Activated CD8-positive, alpha-beta memory T cell treated with anti-CD3 and anti-CD28 coated beads, Interleukin-2, amount 10 ng/mL, durations not matched to agents 7 days and 5 days (primary cell): ENCODE results near the gene ME2. TPM values are rescaled to one million over a fixed set of nuclear protein-coding genes. Genes with fewer than 3 reads are reported as not detected.
A peak's percentile ranks its signal among the peaks of the same experiment; 100 is the strongest.
"Not testable (repeated sequence)": the region's sequence is repeated elsewhere in the genome, so short reads cannot be mapped to it uniquely, and the experiment has no call there.

Experiments
- ATAC-seq: fragments of 150-1000 bp; cut with Tn5 transposase; one replicate; pipeline ENCODE4 v1.10.0; 2021; ENCODE audit warnings: moderate library complexity
- CTCF ChIA-PET: fragments of 350-600 bp; sonication (Branson Sonifier 250); formaldehyde crosslinking; loops from one replicate; lab custom pipeline; 2021; ENCODE audit warnings: antibody characterized with exemption; lab: Charles Lee
- DNase-seq: peaks from one replicate; pipeline ENCODE4 v3.0.0-alpha.2; 2020
- H3K27ac Mint-ChIP-seq: one replicate; pipeline ENCODE4 v1.8.0; 2021; ENCODE audit warnings: mild to moderate bottlenecking, mixed read lengths
- H3K27me3 Mint-ChIP-seq: one replicate; pipeline ENCODE4 v1.8.0; 2021; ENCODE audit warnings: mixed read lengths
- H3K36me3 Mint-ChIP-seq: one replicate; pipeline ENCODE4 v1.8.0; 2021; ENCODE audit warnings: mild to moderate bottlenecking, mixed read lengths
- H3K4me1 Mint-ChIP-seq: one replicate; pipeline ENCODE4 v1.8.0; 2021; ENCODE audit warnings: mixed read lengths
- H3K4me3 Mint-ChIP-seq: one replicate; pipeline ENCODE4 v1.8.0; 2021; ENCODE audit warnings: mild to moderate bottlenecking, moderate library complexity, mixed read lengths
- H3K9me3 Mint-ChIP-seq: one replicate; pipeline ENCODE4 v1.8.0; 2022; ENCODE audit warnings: low read depth, mixed read lengths
- total RNA-seq, 2 experiments: library from RNA; stranded (reverse); gene quantifications; one replicate each; pipeline ENCODE4 v1.2.3, GENCODE V29; 2021

ME2 gene
- total RNA-seq, 2 experiments from 2014 or later: 77.2 to 86.9 TPM

- Mint-ChIP-seq H3K9me3 (no peaks in the 10 kb centered on the region), H3K27ac (no peak overlapping the region), H3K27me3 (no peaks in the 10 kb centered on the region), H3K4me1 (no peaks in the 10 kb centered on the region), H3K4me3 (no peak overlapping the region), H3K36me3 (peaks cover 28% of the 10 kb centered on the region)
- ATAC-seq (no peak), DNase-seq (no peak)
- CTCF ChIA-PET: no interaction called here
These were observed 65.5 kb downstream of the ME2 start for GRCh38 chr18:50944245-50944932.

GRCh38 chr18:50945918-50946317 is 67.0 kb downstream of the ME2 start:
- DNase-seq, H3K9me3 Mint-ChIP-seq, H3K4me1 Mint-ChIP-seq, CTCF ChIA-PET, H3K27ac Mint-ChIP-seq, H3K27me3 Mint-ChIP-seq, H3K4me3 Mint-ChIP-seq, ATAC-seq: not testable (repeated sequence)
- H3K36me3 Mint-ChIP-seq: peaks cover 26% of the 10 kb centered on the region

GRCh38 chr18:50947899-50948298 is 69.0 kb downstream of the ME2 start:
- Mint-ChIP-seq H3K27ac (no peak overlapping the region), H3K4me3 (no peak overlapping the region), H3K4me1 (no peaks in the 10 kb centered on the region), H3K27me3 (no peaks in the 10 kb centered on the region), H3K9me3 (no peaks in the 10 kb centered on the region), H3K36me3 (peaks cover 26% of the 10 kb centered on the region)
- CTCF ChIA-PET: no interaction called here
- ATAC-seq (no peak), DNase-seq (no peak)

GRCh38 chr18:50949185-50949584 is 70.3 kb downstream of the ME2 start:
- CTCF ChIA-PET: no interaction called here
- Mint-ChIP-seq H3K9me3 (no peaks in the 10 kb centered on the region), H3K4me3 (no peak overlapping the region), H3K27me3 (no peaks in the 10 kb centered on the region), H3K36me3 (peaks cover 26% of the 10 kb centered on the region), H3K4me1 (no peaks in the 10 kb centered on the region), H3K27ac (no peak overlapping the region)
- DNase-seq (no peak), ATAC-seq (no peak)

- DNase-seq: no peak
- ATAC-seq: no peak
- Mint-ChIP-seq H3K27me3 (no peaks in the 10 kb centered on the region), H3K4me1 (no peaks in the 10 kb centered on the region), H3K36me3 (peaks cover 19% of the 10 kb centered on the region), H3K27ac (no peak overlapping the region), H3K4me3 (no peak overlapping the region), H3K9me3 (no peaks in the 10 kb centered on the region)
- CTCF ChIA-PET: no interaction called here
These were observed 71.7 kb downstream of the ME2 start for GRCh38 chr18:50950626-50951025.

- no peak overlapping the region for H3K27ac Mint-ChIP-seq
- DNase-seq: no peak
- no peaks in the 10 kb centered on the region for H3K27me3 Mint-ChIP-seq
- no peaks in the 10 kb centered on the region for H3K36me3 Mint-ChIP-seq
- no peaks in the 10 kb centered on the region for H3K9me3 Mint-ChIP-seq
- ATAC-seq: no peak
- H3K4me3 Mint-ChIP-seq: no peak overlapping the region
- CTCF ChIA-PET: no interaction called here
- no peaks in the 10 kb centered on the region for H3K4me1 Mint-ChIP-seq
These were observed 74.9 kb downstream of the ME2 start for GRCh38 chr18:50953822-50954221.

DNA sequence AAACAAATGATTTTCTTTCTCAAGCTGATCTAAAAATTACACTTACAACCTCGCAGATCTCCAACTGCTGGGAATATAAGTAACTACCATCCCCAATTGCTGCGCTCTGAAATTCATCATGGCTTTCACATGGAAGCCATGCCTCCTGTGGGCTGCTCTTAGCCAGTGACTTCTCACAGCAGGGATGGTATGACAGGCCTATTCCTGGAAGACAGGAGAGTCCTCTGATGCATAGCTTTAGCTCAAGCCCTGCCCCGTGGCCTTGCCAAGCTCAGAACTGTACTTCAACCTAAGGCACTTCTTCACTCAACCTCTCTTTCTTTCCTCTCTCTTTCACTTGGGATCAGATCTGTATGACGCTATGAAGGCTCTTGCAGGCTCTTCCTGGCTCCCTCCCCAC is 76.3 kb downstream of the ME2 start:
- H3K9me3 Mint-ChIP-seq: no peaks in the 10 kb centered on the region
- CTCF ChIA-PET: no interaction called here
- H3K27ac Mint-ChIP-seq: no peak overlapping the region
- H3K4me1 Mint-ChIP-seq: no peaks in the 10 kb centered on the region
- H3K27me3 Mint-ChIP-seq: no peaks in the 10 kb centered on the region
- H3K4me3 Mint-ChIP-seq: no peak overlapping the region
- DNase-seq (no peak), ATAC-seq (no peak)
- H3K36me3 Mint-ChIP-seq: no peaks in the 10 kb centered on the region

DNA sequence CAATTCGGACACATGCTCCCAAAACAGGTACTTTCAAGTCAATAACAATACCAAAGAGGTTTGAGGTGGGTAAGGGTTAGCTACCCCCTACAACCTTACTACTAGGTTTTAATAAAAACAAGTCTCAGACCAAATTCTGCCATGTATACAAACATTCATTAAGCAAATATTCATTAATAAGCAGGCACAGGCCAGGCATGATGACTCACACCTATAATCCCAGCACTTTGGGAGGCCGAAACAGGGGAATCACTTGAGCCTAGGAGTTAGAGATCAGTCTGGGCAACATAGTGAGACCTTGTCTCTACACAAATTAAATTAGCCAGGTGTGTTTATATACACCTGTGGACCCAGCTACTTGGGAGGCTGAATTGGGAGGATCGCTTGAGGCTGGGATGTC is 77.2 kb downstream of the ME2 start:
- CTCF ChIA-PET: no interaction called here
- DNase-seq (no peak), ATAC-seq (no peak)
- Mint-ChIP-seq H3K36me3 (peaks cover 4% of the 10 kb centered on the region), H3K9me3 (peaks cover 4% of the 10 kb centered on the region), H3K27ac (no peak overlapping the region), H3K4me3 (no peak overlapping the region), H3K4me1 (no peaks in the 10 kb centered on the region), H3K27me3 (no peaks in the 10 kb centered on the region)

GRCh38 chr18:50961974-50962373 is 83.1 kb downstream of the ME2 start:
- Mint-ChIP-seq H3K4me3 (no peak overlapping the region), H3K9me3 (peaks cover 13% of the 10 kb centered on the region), H3K27me3 (peaks cover 3% of the 10 kb centered on the region), H3K4me1 (no peaks in the 10 kb centered on the region), H3K27ac (no peak overlapping the region), H3K36me3 (peaks cover 18% of the 10 kb centered on the region)
- CTCF ChIA-PET: interaction anchor here (0.7 kb wide), 1 partner anchor 82 kb away, joined by 3 read pairs; no protein-coding TSS in a partner anchor
- DNase-seq (no peak), ATAC-seq (no peak)

- Mint-ChIP-seq H3K27ac (peak within 1 kb of the TSS; percentile 90), H3K4me3 (peak within 1 kb of the TSS; percentile 95), H3K4me1 (peaks cover 19% of the 10 kb centered on the region), H3K27me3 (no peaks in the 10 kb centered on the region), H3K9me3 (peaks cover 3% of the 10 kb centered on the region), H3K36me3 (peaks cover 12% of the 10 kb centered on the region)
- CTCF ChIA-PET: interaction anchor here (1.0 to 1.8 kb wide), 3 partner anchors 73 to 149 kb away, joined by 3 to 5 read pairs (median 3); partner anchors contain the start of gene ME2
- ATAC-seq: peak; percentile 95
- peak; percentile 73 for DNase-seq
These were observed 89.1 kb downstream of the ME2 start, which contains the start of gene ELAC1 for GRCh38 chr18:50967714-50968661. TSS of gene ELAC1 (plus strand) at chr18:50968040. CDS start at chr18:50974405, 6,365 bp downstream.

GRCh38 chr18:50969448-50969847 is 90.5 kb downstream of the ME2 start:
- H3K9me3 Mint-ChIP-seq: no peaks in the 10 kb centered on the region
- H3K4me1 Mint-ChIP-seq: peaks cover 19% of the 10 kb centered on the region
- DNase-seq: no peak
- no peak overlapping the region for H3K27ac Mint-ChIP-seq
- no peak for ATAC-seq
- H3K27me3 Mint-ChIP-seq: no peaks in the 10 kb centered on the region
- CTCF ChIA-PET: no interaction called here
- H3K36me3 Mint-ChIP-seq: peaks cover 8% of the 10 kb centered on the region
- peak overlapping the region; percentile 95 for H3K4me3 Mint-ChIP-seq

DNA sequence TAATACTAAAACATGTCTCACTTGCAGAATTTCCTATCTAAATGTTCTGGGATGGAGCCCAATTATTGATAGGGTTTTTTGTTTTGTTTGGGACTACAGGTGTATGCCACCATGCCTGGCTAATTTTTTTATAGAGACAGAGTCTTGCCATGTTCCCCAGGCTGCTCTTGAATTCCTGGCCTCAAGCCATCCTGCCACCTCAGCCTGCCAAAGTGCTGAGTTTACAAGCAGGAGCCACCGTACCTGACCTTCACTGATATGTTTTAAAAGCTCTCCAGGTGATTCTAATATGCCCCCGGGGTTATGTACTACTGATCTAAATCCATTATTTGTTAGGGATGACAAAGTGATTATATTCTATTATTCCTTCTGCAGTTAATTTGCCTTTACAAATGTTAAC is 91.1 kb downstream of the ME2 start:
- Mint-ChIP-seq H3K27ac (no peak overlapping the region), H3K36me3 (peaks cover 13% of the 10 kb centered on the region), H3K4me1 (peaks cover 19% of the 10 kb centered on the region), H3K9me3 (no peaks in the 10 kb centered on the region), H3K27me3 (no peaks in the 10 kb centered on the region), H3K4me3 (no peak overlapping the region)
- CTCF ChIA-PET: no interaction called here
- ATAC-seq: no peak
- DNase-seq: no peak

DNA sequence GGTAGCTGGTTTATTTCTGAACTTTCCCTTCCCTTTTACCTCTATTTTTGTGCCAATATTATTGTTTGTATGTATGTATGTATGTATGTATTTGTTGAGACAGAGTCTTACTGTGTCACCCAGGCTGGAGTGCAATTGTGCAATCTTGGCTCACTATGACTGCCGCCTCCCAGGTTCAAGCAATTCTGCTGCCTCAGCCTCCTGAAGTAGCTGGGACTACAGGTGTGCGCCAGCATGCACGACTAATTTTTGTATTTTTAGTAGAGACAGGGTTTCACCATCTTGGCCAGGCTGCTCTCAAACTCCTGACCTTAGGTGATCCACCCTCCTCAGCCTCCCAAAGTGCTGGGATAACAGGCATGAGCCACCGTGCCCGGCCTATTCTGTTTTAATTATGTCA is 93.5 kb downstream of the ME2 start:
- CTCF ChIA-PET: interaction anchor here (1.2 kb wide), 1 partner anchor 37 kb away, joined by 3 read pairs; no protein-coding TSS in a partner anchor
- H3K27ac Mint-ChIP-seq, H3K4me3 Mint-ChIP-seq, H3K27me3 Mint-ChIP-seq, ATAC-seq, DNase-seq: not testable (repeated sequence)
- peaks cover 18% of the 10 kb centered on the region for H3K4me1 Mint-ChIP-seq
- H3K36me3 Mint-ChIP-seq: peaks cover 37% of the 10 kb centered on the region
- H3K9me3 Mint-ChIP-seq: peaks cover 11% of the 10 kb centered on the region
